Keratinocyte (primary cell): Measurements from ENCODE around the gene EXOC4. TPM values are rescaled to one million over a fixed set of nuclear protein-coding genes. Genes with fewer than 3 reads are reported as not detected.

Experiments
- DNase-seq: peaks from one replicate; pipeline ENCODE4 v3.0.0-alpha.2; 2011; ENCODE audit warnings: low read depth, missing footprints, low spot score
- FAIRE-seq: peaks from 2 replicates; lab custom pipeline; 2011; peaks lifted over from hg19 to GRCh38; lab: Jason Lieb, UNC
- H2AFZ ChIP-seq: 2 replicates; pipeline ENCODE4 v1.6.0; 2012; ENCODE audit warnings: low read length, control low read depth, inconsistent platforms; ENCODE audit not compliant: control insufficient read depth
- H3K27ac ChIP-seq: 2 replicates; pipeline ENCODE4 v1.5.1; 2011; ENCODE audit warnings: low read length; ENCODE audit not compliant: control insufficient read depth, insufficient read depth
- H3K27me3 ChIP-seq: 3 replicates; pipeline ENCODE4 v1.6.0; 2011; ENCODE audit warnings: low read length; ENCODE audit not compliant: control insufficient read depth, insufficient read depth; ENCODE audit errors: extremely low read depth
- H3K36me3 ChIP-seq, 2 experiments: 2 replicates in 1 of 2; 3 replicates in 1 of 2; pipeline ENCODE4 v1.5.1; 2011; ENCODE audit warnings: low read length in 2 of 2, mild to moderate bottlenecking in 1 of 2; ENCODE audit not compliant: control insufficient read depth in 2 of 2, insufficient read depth in 2 of 2; ENCODE audit errors: extremely low read depth in 1 of 2
- H3K4me1 ChIP-seq: 3 replicates; pipeline ENCODE4 v1.5.1; 2011; ENCODE audit warnings: low read length; ENCODE audit not compliant: control insufficient read depth, insufficient read depth; ENCODE audit errors: extremely low read depth
- H3K4me2 ChIP-seq: 3 replicates; pipeline ENCODE4 v1.6.0; 2011; ENCODE audit warnings: low read depth, low read length; ENCODE audit not compliant: control insufficient read depth, insufficient read depth; ENCODE audit errors: extremely low read depth
- H3K4me3 ChIP-seq, 3 experiments: fragments of 200-600 bp in 1 of 3; sonication (generic) in 1 of 3; 2 replicates in 2 of 3; 3 replicates in 1 of 3; pipeline ENCODE4 v1.5.1; 2011 to 2016; ENCODE audit warnings: low read length in 3 of 3, mild to moderate bottlenecking in 3 of 3, control low read depth in 2 of 3, inconsistent platforms in 1 of 3, low read depth in 1 of 3, mixed read lengths in 1 of 3, mixed run types in 1 of 3, moderate library complexity in 1 of 3; ENCODE audit not compliant: control insufficient read depth in 2 of 3, insufficient read depth in 2 of 3; ENCODE audit errors: extremely low read depth in 1 of 3
- H3K79me2 ChIP-seq: 2 replicates; pipeline ENCODE4 v1.6.0; 2012; ENCODE audit warnings: low read length; ENCODE audit not compliant: control insufficient read depth, insufficient read depth
- H3K9ac ChIP-seq: 3 replicates; pipeline ENCODE4 v1.6.0; 2011; ENCODE audit warnings: low read length; ENCODE audit not compliant: control insufficient read depth, insufficient read depth; ENCODE audit errors: extremely low read depth
- H3K9me1 ChIP-seq: 3 replicates; pipeline ENCODE4 v1.6.0; 2011; ENCODE audit warnings: low read length; ENCODE audit not compliant: control insufficient read depth, insufficient read depth; ENCODE audit errors: extremely low read depth
- H3K9me3 ChIP-seq: 2 replicates; pipeline ENCODE4 v1.5.1; 2012; ENCODE audit warnings: low read depth, low read length; ENCODE audit not compliant: control insufficient read depth
- H4K20me1 ChIP-seq: 3 replicates; pipeline ENCODE4 v1.6.0; 2011; ENCODE audit warnings: low read length; ENCODE audit not compliant: control insufficient read depth, insufficient read depth; ENCODE audit errors: extremely low read depth
- CTCF ChIP-seq, 3 experiments: IDR thresholded peaks in 1 of 3; conservative IDR thresholded peaks in 1 of 3; optimal IDR thresholded peaks in 1 of 3; 2 replicates in 2 of 3; 3 replicates in 1 of 3; pipeline versions ENCODE3 to v1.5.1; 2011; ENCODE audit warnings: low read length in 3 of 3, mild to moderate bottlenecking in 3 of 3, moderate library complexity in 2 of 3, control low read depth in 1 of 3, inconsistent platforms in 1 of 3; ENCODE audit not compliant: insufficient read depth in 2 of 3; ENCODE audit errors: extremely low read depth in 1 of 3
- EZH2 ChIP-seq: IDR thresholded peaks from one replicate; pipeline ENCODE4 v1.6.1; 2012; ENCODE audit warnings: inconsistent platforms, mild to moderate bottlenecking, low read length, moderate library complexity
- dilution Hi-C: fragments of 300-500 bp; cut with MboI; formaldehyde crosslinking; loops from one replicate; pipeline ENCODE4 v1.7.0; 2020; ENCODE audit warnings: low sequenced_read_pairs; ENCODE audit not compliant: extremely low pct_ligation_motif_present
- polyA plus RNA-seq, 5 experiments: library from polyadenylated mRNA; depleted of rRNA in 3 of 5; stranded (reverse) in 3 of 5; stranded (forward) in 1 of 5; unstranded in 1 of 5; fragments of >200 nt; gene quantifications; 1 replicate in 1 of 5; 2 replicates in 3 of 5; 3 replicates in 1 of 5; pipeline versions ENCODE4 v1.2.1 to v1.2.3, GENCODE V29; 2011 to 2012; ENCODE audit warnings: missing spikeins in 2 of 5, low read depth in 1 of 5, low replicate concordance in 1 of 5

The EXOC4 gene
- polyA plus RNA-seq, 1 donor (not counting 4 experiments of a cell fraction or from before 2014, with no cell fraction given): 52.6 TPM

GRCh38 chr7:133883591-133883990, 630.7 kb downstream of the EXOC4 start:
- dilution Hi-C loops: no loop called here

GRCh38 chr7:133885213-133885612, 632.3 kb downstream of the EXOC4 start:
- Histone ChIP-seq H3K36me3 (no peaks in the 10 kb centered on the region), H3K9ac (no peak overlapping the region), H3K9me3 (no peaks in the 10 kb centered on the region), H3K4me1 (no peaks in the 10 kb centered on the region), H3K27me3 (no peaks in the 10 kb centered on the region), H3K4me3 (no peak overlapping the region), H3K79me2 (no peaks in the 10 kb centered on the region), H3K9me1 (no peaks in the 10 kb centered on the region), H3K4me2 (no peak overlapping the region), H2AFZ (no peak overlapping the region), H3K27ac (no peak overlapping the region), H4K20me1 (no peaks in the 10 kb centered on the region)
- DNase-seq: no peak
- no peak for FAIRE-seq
- TF ChIP-seq EZH2 (no peak), CTCF (optimal IDR thresholded peaks at IDR 0.05 in 1 of 3, IDR thresholded peaks at IDR 0.05 in 1 of 3, conservative IDR thresholded peaks at IDR 0.05 in 1 of 3; ENCODE audit: extremely low read depth in 1 of 3, insufficient read depth in 2 of 3, low read length in 3 of 3) (no peak)
- dilution Hi-C loops: no loop called here

More at GRCh38 chr7:133883591-133883990, 630.7 kb downstream of the EXOC4 start:
- FAIRE-seq (no peak), DNase-seq (no peak)
- Histone ChIP-seq H3K4me2 (no peak overlapping the region), H3K4me3 (no peak overlapping the region), H3K27me3 (no peaks in the 10 kb centered on the region), H4K20me1 (no peaks in the 10 kb centered on the region), H3K9me3 (no peaks in the 10 kb centered on the region), H3K79me2 (no peaks in the 10 kb centered on the region), H3K27ac (no peak overlapping the region), H2AFZ (no peak overlapping the region), H3K4me1 (no peaks in the 10 kb centered on the region), H3K9me1 (no peaks in the 10 kb centered on the region), H3K36me3 (no peaks in the 10 kb centered on the region), H3K9ac (no peak overlapping the region)
- TF ChIP-seq CTCF (optimal IDR thresholded peaks at IDR 0.05 in 1 of 3, IDR thresholded peaks at IDR 0.05 in 1 of 3, conservative IDR thresholded peaks at IDR 0.05 in 1 of 3; ENCODE audit: extremely low read depth in 1 of 3, insufficient read depth in 2 of 3, low read length in 3 of 3): no peak
- no peak for TF ChIP-seq EZH2
